HG03432 (cell line): Measurements from ENCODE around the gene IL1R2.

ENCODE experiments used
- ATAC-seq: cut with Tn5 transposase; IDR thresholded peaks from one replicate; pipeline ENCODE4 v1.9.1; 2021; ENCODE audit warnings: mild to moderate bottlenecking, moderate library complexity; ENCODE audit not compliant: unreplicated experiment

IL1R2 gene, protein sequence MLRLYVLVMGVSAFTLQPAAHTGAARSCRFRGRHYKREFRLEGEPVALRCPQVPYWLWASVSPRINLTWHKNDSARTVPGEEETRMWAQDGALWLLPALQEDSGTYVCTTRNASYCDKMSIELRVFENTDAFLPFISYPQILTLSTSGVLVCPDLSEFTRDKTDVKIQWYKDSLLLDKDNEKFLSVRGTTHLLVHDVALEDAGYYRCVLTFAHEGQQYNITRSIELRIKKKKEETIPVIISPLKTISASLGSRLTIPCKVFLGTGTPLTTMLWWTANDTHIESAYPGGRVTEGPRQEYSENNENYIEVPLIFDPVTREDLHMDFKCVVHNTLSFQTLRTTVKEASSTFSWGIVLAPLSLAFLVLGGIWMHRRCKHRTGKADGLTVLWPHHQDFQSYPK

DNA sequence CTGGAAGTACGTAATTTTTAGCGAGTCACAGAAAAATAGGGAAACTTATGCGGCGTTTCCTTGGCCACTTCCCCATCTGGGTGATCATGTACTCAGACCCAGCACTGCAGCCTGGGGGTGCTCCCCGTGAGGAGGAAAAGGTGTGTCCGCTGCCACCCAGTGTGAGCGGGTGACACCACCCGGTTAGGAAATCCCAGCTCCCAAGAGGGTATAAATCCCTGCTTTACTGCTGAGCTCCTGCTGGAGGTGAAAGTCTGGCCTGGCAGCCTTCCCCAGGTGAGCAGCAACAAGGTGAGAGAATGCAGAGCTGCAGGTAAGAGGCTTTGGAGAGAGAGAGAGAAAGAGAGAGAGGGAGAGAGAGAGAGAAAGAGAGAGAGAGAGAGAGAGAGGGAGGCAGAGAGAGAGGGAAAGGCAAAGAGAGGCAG is at the start of gene IL1R2:
Gene IL1R2, plus strand, starts transcription at position 240 of the 425 bp plus-strand sequence. CDS start 16,616 bp downstream, outside the sequence.
- no peak for ATAC-seq

GRCh38 chr2:101942851-101943250 is 48.9 kb upstream of the IL1R2 start:
- no peak for ATAC-seq

- ATAC-seq: no peak
These were observed 45.3 kb upstream of the IL1R2 start for GRCh38 chr2:101946372-101947039.

DNA sequence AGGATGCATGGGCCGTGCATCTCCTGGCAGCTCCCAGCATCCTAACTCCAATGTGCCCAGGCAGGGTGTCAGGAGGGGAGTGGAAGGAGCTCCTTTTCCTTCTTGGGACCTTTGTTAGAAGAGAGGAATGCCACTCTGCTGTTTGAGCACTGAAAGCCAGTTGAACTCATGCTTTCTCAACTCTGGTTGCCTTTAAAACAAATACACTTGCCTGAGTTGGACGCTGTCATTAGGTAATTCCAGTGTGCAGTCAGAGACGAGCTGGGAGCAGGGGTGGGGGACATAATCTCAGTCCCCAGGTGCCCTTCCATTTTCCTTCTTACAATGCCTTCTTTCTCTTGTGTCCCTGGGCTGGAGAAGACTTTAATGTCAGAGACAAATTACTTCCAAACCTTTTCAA is 44.4 kb upstream of the IL1R2 start:
- no peak for ATAC-seq

DNA sequence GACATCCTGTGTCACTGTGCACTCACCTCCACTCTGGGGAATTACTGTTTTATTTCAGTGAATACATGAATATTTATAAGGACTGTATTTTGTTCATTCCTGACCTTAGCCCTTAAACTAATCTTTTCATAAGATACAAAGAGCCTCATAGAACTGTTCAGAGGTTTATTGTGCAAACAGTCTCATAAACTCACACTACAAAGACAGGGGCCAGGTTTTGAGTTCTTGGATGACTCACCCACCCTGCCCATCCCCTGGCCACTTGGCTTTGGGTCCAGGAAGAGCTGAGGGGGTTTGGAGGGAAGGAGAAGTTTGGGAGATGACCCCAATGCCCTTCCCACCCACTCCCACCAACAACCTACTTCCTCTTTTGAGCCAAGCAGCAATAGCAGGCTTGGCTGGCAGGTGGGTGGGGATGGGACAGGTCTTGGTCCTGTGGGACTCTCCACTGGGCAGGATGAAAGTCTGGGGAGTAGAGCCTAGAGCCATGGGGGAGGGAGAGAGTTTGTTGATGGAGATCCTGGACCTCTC is 43.1 kb upstream of the IL1R2 start:
- no peak for ATAC-seq

- ATAC-seq: no peak
These were observed 42.5 kb upstream of the IL1R2 start for GRCh38 chr2:101949304-101949703.

DNA sequence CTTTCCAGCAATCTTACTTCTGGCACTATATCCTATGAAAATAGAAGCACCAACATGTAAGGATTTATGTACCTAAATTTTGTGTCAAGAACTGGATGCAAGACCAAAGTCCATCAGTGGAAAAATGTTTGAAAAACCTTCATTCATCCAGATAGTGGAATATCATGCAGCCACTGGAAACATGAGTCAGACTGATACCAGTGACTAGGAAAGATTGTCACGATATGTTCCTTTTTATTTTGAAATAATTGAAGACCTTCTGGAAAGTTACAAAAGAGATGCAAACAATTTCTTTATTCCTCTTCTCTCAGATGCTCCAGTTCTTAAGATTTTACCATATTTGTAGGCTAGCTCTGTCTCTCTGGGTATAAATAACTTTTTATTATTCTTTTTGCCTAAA is 40.5 kb upstream of the IL1R2 start:
- no peak for ATAC-seq

DNA sequence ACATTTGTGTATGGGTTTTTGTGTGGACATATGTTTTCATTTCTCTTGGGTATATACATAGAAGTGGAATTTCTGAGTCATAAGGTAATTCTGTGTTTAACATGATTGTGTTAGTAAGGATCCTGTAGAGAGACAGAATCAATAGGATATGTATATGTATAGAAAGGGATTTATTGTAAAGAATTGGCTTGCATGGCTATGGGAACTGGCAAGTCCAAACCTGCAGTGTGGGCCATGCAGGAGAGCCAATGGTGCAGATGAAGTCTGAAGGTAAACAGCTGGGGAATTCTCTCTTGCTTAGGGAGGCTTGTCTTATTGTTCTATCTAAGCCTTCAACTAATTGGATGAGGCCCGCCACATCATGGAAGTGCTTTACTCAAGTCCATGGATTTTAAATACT is 39.2 kb upstream of the IL1R2 start:
- ATAC-seq: no peak

DNA sequence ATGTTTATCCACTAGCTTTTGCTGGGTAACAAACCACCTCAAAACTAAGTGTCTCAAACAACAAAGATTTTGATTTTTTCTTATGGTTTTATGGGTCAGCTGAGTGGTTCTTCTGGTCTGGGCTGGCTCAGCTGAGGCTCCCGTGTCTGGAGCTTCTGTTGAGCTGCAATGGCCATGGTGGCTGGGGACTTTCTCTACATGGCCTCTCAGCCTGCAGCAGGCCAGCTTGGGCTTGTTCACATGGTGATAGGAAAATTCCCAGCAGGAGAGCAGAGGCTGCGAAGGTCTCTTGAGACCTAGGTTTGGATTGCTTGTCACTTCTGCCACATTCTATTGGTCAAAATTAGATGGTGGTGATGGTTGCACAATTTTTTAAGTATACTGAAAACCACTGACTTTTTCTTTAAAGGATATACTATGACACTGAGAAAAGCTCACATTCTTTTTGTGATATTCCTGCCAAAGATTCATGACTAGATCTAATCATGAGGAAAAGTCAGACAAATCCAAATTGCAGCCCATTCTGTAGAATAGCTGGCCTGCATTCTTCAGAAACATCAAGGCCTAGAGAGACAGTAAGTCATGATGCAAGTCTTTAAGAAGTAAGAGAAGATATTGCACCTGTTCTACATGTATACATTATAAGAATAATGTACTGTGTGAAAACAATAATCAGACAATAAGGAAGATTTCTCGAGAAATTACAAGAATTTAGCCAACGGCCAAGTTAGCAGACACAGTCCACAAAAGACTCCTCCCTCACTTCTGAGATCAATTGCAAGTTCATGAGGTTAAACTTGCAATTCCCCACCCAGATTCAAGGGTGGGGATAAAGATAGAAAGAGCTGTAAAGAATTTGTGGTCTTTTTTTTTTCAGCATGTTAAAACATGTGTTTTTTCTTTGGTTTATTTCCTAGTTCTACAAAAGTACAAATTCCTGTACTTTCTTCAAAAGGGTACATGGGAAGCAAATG is 35.0 kb upstream of the IL1R2 start:
- no peak for ATAC-seq

GRCh38 chr2:101958061-101958460 is 33.7 kb upstream of the IL1R2 start:
- no peak for ATAC-seq

- no peak for ATAC-seq
These were observed 30.9 kb upstream of the IL1R2 start for GRCh38 chr2:101960819-101961337.

DNA sequence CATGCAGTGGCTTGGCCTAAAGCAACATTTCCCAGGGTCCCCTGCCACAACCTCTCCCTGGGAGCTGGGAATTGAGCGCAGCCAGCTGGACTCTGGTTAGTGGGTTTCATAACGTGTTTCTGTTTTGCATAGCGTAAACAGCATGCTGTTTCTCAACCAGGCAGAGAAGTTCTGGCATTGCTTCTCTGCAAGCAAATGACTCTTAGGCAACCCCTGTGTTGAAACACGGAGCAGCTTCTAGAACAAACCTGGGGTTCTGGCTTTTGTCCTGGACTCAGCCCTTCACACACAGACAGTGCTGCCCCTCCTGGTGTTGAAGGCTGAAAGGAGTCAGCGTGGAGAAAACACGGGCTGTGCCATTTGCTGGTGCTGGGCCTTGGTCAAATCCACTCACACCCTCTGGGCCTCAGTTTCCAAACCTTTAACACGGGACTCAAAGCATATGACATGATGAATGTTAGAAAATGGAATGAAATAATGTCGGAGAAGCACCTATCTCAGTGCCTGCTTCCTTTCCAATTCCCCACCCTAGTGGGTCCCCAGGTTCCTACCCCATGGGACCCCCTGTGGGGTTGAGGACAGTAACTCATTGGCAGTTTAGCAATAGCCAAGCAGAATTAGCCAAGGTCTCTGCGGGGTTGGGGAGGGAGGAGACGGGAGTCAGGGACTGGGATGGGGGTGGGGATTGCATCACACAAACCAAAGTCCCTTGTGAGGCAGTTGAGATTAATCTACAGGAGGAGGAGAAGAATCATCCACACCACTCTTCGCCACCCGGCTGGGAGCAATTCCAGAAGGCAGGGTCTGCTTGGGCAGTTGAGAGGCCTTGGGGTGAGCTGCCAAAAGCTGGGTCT is 30.2 kb upstream of the IL1R2 start:
- ATAC-seq: no peak

DNA sequence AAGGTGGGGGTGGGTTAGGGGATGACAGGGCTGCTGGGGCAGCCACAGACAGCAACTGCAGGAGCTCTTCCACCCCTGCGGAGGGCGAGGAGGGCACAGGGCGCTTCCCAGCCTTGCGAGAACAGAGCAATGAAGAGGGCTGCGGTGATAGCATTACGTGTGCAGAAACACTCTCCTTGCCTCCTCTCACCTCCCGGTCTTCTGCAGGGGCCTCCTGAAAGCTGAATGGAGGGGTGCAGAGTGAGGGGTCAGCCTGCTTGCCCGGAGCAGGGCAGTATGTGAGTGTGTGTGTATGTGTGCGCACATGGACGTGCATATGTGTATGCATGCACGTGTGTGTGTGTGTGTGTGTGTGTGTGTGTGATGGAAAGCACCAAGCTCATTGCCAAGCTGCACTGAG is 29.5 kb upstream of the IL1R2 start:
- no peak for ATAC-seq

DNA sequence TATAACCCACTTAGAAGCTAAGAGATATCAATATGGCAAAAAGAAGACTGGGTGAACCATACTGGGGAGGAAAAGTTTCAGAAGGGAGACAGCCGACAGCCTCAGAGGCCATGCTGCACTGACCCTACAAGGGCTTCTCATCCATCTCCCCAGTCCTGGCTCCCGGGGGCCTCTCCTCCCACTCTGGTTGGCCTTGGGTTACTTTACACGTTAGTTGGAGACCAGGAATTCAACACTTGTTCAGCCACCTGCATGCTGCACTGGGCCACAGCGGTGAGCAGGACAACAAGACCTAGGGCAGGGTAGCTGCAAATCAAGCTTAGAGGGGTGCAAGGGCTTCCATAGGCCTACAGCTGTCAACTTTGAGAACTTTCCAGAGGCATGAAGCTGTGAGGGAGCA is 28.6 kb upstream of the IL1R2 start:
- no peak for ATAC-seq

GRCh38 chr2:101967826-101968513 is 23.8 kb upstream of the IL1R2 start:
- no peak for ATAC-seq

DNA sequence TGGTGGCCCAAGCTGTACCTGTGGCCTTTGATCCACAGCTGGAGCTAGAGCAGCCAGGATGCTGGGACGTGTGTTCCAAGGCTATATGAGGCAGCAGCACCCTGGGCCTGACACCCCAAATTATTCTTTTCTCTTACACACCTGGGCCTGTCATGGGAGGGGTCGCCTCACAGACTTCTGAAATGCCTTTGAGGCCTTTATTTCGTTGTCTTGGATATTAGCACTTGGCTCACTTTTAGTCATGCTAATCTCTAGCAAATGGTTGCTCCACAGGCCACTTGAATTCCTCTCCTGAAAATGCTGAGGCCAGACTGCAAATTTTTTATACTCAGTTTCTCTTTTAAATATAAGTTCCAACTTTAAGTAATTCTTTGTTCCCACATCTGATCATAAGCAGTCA is 22.0 kb upstream of the IL1R2 start:
- ATAC-seq: no peak

DNA sequence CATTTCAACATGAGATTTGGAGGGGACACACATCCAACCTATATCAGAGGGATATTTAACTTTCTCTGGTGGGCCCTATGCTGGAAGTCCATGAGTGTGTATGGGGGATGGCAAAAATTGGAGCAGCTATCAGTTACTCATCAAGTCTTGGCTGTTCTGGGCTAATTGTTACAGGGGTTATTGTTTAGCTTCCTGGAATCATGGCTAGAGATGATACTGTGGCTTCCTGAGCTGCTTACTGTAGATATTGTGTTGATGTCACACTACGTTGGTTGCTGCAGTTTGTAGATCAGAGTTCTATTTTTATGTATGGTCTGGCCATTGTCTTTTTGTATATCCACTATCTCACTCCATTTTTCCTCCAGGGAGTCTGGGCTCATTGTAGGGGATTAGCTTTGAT is 20.9 kb upstream of the IL1R2 start:
- no peak for ATAC-seq

DNA sequence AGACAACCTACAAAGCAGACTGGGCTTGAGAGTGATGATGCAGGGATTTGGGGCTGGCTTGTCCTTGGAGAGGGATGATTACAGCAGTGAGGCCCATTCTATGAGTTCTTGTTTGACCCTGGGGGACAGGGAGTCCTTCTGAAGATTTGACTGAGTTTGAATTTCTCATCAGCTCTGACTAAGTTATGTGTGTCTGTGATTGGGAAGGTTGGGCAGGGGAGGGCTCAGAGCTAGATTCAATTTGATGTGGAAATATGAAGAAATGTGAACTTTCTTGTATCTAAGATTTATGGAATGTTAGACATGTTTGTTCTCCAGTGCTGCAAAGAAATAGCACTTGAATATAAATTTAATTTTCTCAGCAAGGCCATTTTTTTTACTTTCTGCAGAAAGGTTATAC is 19.9 kb upstream of the IL1R2 start:
- ATAC-seq: no peak
